HG02798 (cell line): Measurements from ENCODE around the gene ZNF536.

Source experiments
- ATAC-seq: cut with Tn5 transposase; IDR thresholded peaks from one replicate; pipeline ENCODE4 v1.9.1; 2021; ENCODE audit warnings: mild to moderate bottlenecking; ENCODE audit not compliant: unreplicated experiment, poor library complexity

ZNF536 gene

GRCh38 chr19:30518965-30519606 is 146.9 kb downstream of the ZNF536 start:
- no peak for ATAC-seq

GRCh38 chr19:30519607-30520205 is 147.5 kb downstream of the ZNF536 start:
- no peak for ATAC-seq

GRCh38 chr19:30520735-30521479 is 148.7 kb downstream of the ZNF536 start:
- ATAC-seq, result no peak

GRCh38 chr19:30521937-30522336 is 149.8 kb downstream of the ZNF536 start:
- no peak for ATAC-seq

- ATAC-seq, result no peak
These were observed 150.2 kb downstream of the ZNF536 start for GRCh38 chr19:30522341-30522740.

- no peak for ATAC-seq
These were observed 151.6 kb downstream of the ZNF536 start for GRCh38 chr19:30523791-30524190.

GRCh38 chr19:30525383-30525782 is 153.2 kb downstream of the ZNF536 start:
- no peak for ATAC-seq

- no peak for ATAC-seq
These were observed 156.7 kb downstream of the ZNF536 start for GRCh38 chr19:30528919-30529318.

GRCh38 chr19:30529876-30530275 is 157.7 kb downstream of the ZNF536 start:
- ATAC-seq, result no peak

- ATAC-seq, result no peak
These were observed 158.6 kb downstream of the ZNF536 start for GRCh38 chr19:30530751-30531150.

GRCh38 chr19:30535011-30535410 is 162.8 kb downstream of the ZNF536 start:
- no peak for ATAC-seq

GRCh38 chr19:30536975-30537374 is 164.8 kb downstream of the ZNF536 start:
- no peak for ATAC-seq

GRCh38 chr19:30539315-30539714 is 167.1 kb downstream of the ZNF536 start:
- no peak for ATAC-seq

- ATAC-seq, result no peak
These were observed 167.8 kb downstream of the ZNF536 start for GRCh38 chr19:30539981-30540380.

- no peak for ATAC-seq
These were observed 168.6 kb downstream of the ZNF536 start for GRCh38 chr19:30540761-30541160.

- ATAC-seq, result no peak
These were observed 169.4 kb downstream of the ZNF536 start for GRCh38 chr19:30541575-30541974.

GRCh38 chr19:30543243-30543945 is 171.2 kb downstream of the ZNF536 start:
- no peak for ATAC-seq

- ATAC-seq, result no peak
These were observed 173.6 kb downstream of the ZNF536 start for GRCh38 chr19:30545752-30546151.

- no peak for ATAC-seq
These were observed 174.1 kb downstream of the ZNF536 start for GRCh38 chr19:30546332-30546731.

- ATAC-seq, result no peak
These were observed 175.1 kb downstream of the ZNF536 start for GRCh38 chr19:30547246-30547645.

- ATAC-seq, result no peak
These were observed 177.0 kb downstream of the ZNF536 start for GRCh38 chr19:30549151-30549550.
